ENCODE data around the gene ZFAND3. TPM values are rescaled to one million over a fixed set of nuclear protein-coding genes. Genes with fewer than 3 reads are reported as not detected.

The ZFAND3 gene
- total and polyA plus RNA-seq, 2 donors (not counting 3 experiments of a cell fraction or from before 2014, with no cell fraction given) = 15.4 to 54.2 TPM

- no TSS peak for BruUV-seq (replicated peaks)
- FAIRE-seq = peak; percentile 26
Observed at GRCh38 chr6:38034274-38034914, 214.9 kb downstream of the ZFAND3 start.

More at GRCh38 chr6:38034274-38034914, 214.9 kb downstream of the ZFAND3 start:
- ChIA-PET POLR2A (no interaction called here), CTCF (interaction anchor here (0.6 to 4.8 kb wide), 34 partner anchors 8 to 771 kb away, joined by 3 to 91 read pairs (median 4); no protein-coding TSS in a partner anchor)
- Histone ChIP-seq H3K27me3 (ENCODE audit: control insufficient read depth in 2 of 2, insufficient read depth in 2 of 2, low read length in 2 of 2) (no peaks in the 10 kb centered on the region), H3K9me1 (replicated peaks; ENCODE audit: control insufficient read depth, extremely low read depth, insufficient read depth, low read length) (no peaks in the 10 kb centered on the region), H3K79me2 (ENCODE audit: control insufficient read depth, insufficient read depth, low read length) (peaks cover 59% of the 10 kb centered on the region), H2AFZ (ENCODE audit: low read depth, low read length) (no peak overlapping the region), H3K4me3 (replicated peaks in 1 of 3; ENCODE audit: insufficient read depth in 1 of 3, low read depth in 1 of 3, low read length in 3 of 3) (no peak overlapping the region), H3K36me3 (ENCODE audit: control insufficient read depth in 2 of 2, extremely low read depth in 1 of 2, insufficient read depth in 2 of 2, low read length in 2 of 2) (no peaks in the 10 kb centered on the region), H3K9ac (replicated peaks; ENCODE audit: extremely low read depth, insufficient read depth, low read length) (no peak overlapping the region), H4K20me1 (replicated peaks; ENCODE audit: control insufficient read depth, extremely low read depth, insufficient read depth, low read length) (peaks cover 5% of the 10 kb centered on the region), H3K4me2 (ENCODE audit: insufficient read depth, low read length) (no peak overlapping the region), H3K9me3 (replicated peaks; ENCODE audit: control insufficient read depth, insufficient read depth, low read length) (no peaks in the 10 kb centered on the region), H3K27ac (ENCODE audit: insufficient read depth, low read depth, low read length) (no peak overlapping the region), H3K4me1 (ENCODE audit: control insufficient read depth, extremely low read depth, insufficient read depth, low read length) (no peaks in the 10 kb centered on the region)
- DNase-seq (ENCODE audit: low read depth, low spot score) = peak; percentile 49
- TF ChIP-seq EZH2 (IDR thresholded peaks at IDR 0.05; ENCODE audit: borderline replicate concordance, low read depth, low read length, severe bottlenecking) (no peak), JUN (IDR thresholded peaks at IDR 0.05; ENCODE audit: borderline replicate concordance, insufficient read depth, insufficient read length, low read depth) (no peak), MAX (IDR thresholded peaks at IDR 0.05; ENCODE audit: insufficient read depth, insufficient read length) (no peak), GATA2 (IDR thresholded peaks at IDR 0.05; ENCODE audit: insufficient read depth, insufficient read length, low read depth, low read length) (no peak), POLR2AphosphoS5 (IDR thresholded peaks at IDR 0.05; ENCODE audit: insufficient read depth, low read depth, low read length) (no peak), MYC (IDR thresholded peaks at IDR 0.05; ENCODE audit: low read depth, low read length) (no peak), POLR2A (IDR thresholded peaks at IDR 0.05; ENCODE audit: low read depth, low read length) (no peak), CTCF (IDR thresholded peaks at IDR 0.05; ENCODE audit: extremely low read depth in 1 of 2, insufficient read depth in 1 of 2, low read depth in 1 of 2, low read length in 2 of 2) (peak; percentile 15 to 52)
- dilution Hi-C loops (cut with MboI; ENCODE audit: extremely low pct_ligation_motif_present, low sequenced_read_pairs) (no loop called here), intact Hi-C loops (cut with micrococcal nuclease) (loop anchor here (1.0 to 5.0 kb wide), 2 partner anchors 460 to 538 kb away; no protein-coding TSS in a partner anchor)
